Panc1 (cell line): Measurements from ENCODE around the gene SYTL5. TPM values are rescaled to one million over a fixed set of nuclear protein-coding genes. Genes with fewer than 3 reads are reported as not detected.

Experiments used
- ATAC-seq: fragments of 200-7000 bp; cut with Tn5 transposase; 2 replicates; pipeline ENCODE4 v1.9.1; 2020; ENCODE audit warnings: mild to moderate bottlenecking, moderate library complexity
- BruUV-seq: library from RNA; stranded (reverse); fragments of 400-500 nt; replicated peaks from 2 replicates; lab custom pipeline; 2021; lab: Mats Ljungman, UMichigan
- CTCF ChIA-PET: fragments of 300-600 bp; sonication (Branson Sonifier 250); formaldehyde crosslinking; loops from one replicate; lab custom pipeline; 2022; ENCODE audit warnings: antibody characterized with exemption; lab: Charles Lee
- POLR2A ChIA-PET: fragments of 300-600 bp; sonication (Branson Sonifier 250); formaldehyde crosslinking; loops from one replicate; lab custom pipeline; 2022; ENCODE audit warnings: antibody characterized with exemption; lab: Charles Lee
- DNase-seq: peaks from one replicate; pipeline ENCODE4 v3.0.0-alpha.2; 2010; ENCODE audit warnings: low read depth, low spot score
- H3K27ac ChIP-seq: 2 replicates; pipeline ENCODE4 v1.5.1; 2011; ENCODE audit warnings: mild to moderate bottlenecking, low read length, inconsistent platforms
- H3K27me3 ChIP-seq: fragments of 200-500 bp; sonication (Bioruptor generic); 2 replicates; pipeline ENCODE4 v1.6.0; 2014; ENCODE audit warnings: low read length, inconsistent platforms; ENCODE audit not compliant: control insufficient read depth, insufficient read depth
- H3K36me3 ChIP-seq: fragments of 200-500 bp; sonication (Bioruptor generic); 2 replicates; pipeline ENCODE4 v1.5.1; 2014; ENCODE audit warnings: inconsistent platforms, mild to moderate bottlenecking, low read length, moderate library complexity; ENCODE audit not compliant: control insufficient read depth, insufficient read depth
- H3K4me1 ChIP-seq: 2 replicates; pipeline ENCODE4 v1.5.1; 2011; ENCODE audit warnings: inconsistent platforms, mild to moderate bottlenecking, low read length, moderate library complexity; ENCODE audit not compliant: control insufficient read depth, insufficient read depth
- H3K4me3 ChIP-seq, 2 experiments: 2 replicates each; pipeline ENCODE4 v1.5.1; 2011 to 2012; ENCODE audit warnings: low read depth in 2 of 2, low read length in 2 of 2, mild to moderate bottlenecking in 2 of 2, inconsistent platforms in 1 of 2, moderate library complexity in 1 of 2
- H3K9me3 ChIP-seq: fragments of 200-500 bp; sonication (Bioruptor generic); 2 replicates; pipeline ENCODE4 v1.5.1; 2014; ENCODE audit warnings: low read depth, mild to moderate bottlenecking, inconsistent platforms, low read length, moderate library complexity; ENCODE audit not compliant: control insufficient read depth, insufficient read depth
- CTCF ChIP-seq: fragments of 450-650 bp; IDR thresholded peaks from 2 replicates; pipeline ENCODE4 v1.5.1; 2017; ENCODE audit warnings: mild to moderate bottlenecking
- POLR2AphosphoS5 ChIP-seq: IDR thresholded peaks from 2 replicates; pipeline ENCODE4 v1.6.1; 2012; ENCODE audit warnings: mild to moderate bottlenecking, low read depth, low read length, moderate library complexity
- REST ChIP-seq, 2 experiments: IDR thresholded peaks; 2 replicates each; pipeline ENCODE4 v1.6.1; 2011 to 2012; ENCODE audit warnings: low read depth in 2 of 2, control low read depth in 1 of 2, low read length in 1 of 2, mild to moderate bottlenecking in 1 of 2, moderate library complexity in 1 of 2; ENCODE audit not compliant: insufficient read depth in 1 of 2
- SIN3A ChIP-seq: IDR thresholded peaks from 2 replicates; pipeline ENCODE4 v1.6.1; 2012; ENCODE audit warnings: low read depth, mild to moderate bottlenecking, low read length, moderate library complexity, borderline replicate concordance; ENCODE audit not compliant: insufficient read depth
- TCF7L2 ChIP-seq: IDR thresholded peaks from 2 replicates; pipeline ENCODE4 v1.6.1; 2011; ENCODE audit warnings: mild to moderate bottlenecking, low read depth, low read length, inconsistent platforms
- in situ Hi-C: cut with HindIII; loops from 2 replicates; pipeline ENCODE4 v1.10.0; 2016; ENCODE audit warnings: low sequenced_read_pairs, low pct_unique_long_range_greater_than_20kb
- intact Hi-C: fragments of 100-400 bp; cut with micrococcal nuclease; formaldehyde crosslinking; loops from one replicate; pipeline ENCODE4 v1.10.0; 2022; ENCODE audit not compliant: unreplicated experiment
- total RNA-seq: library from RNA; stranded (reverse); gene quantifications from one replicate; pipeline ENCODE4 v1.2.1, GENCODE V29; 2021; ENCODE audit not compliant: unreplicated experiment

Gene SYTL5
- total RNA-seq, 1 experiment from 2014 or later = 0.08 TPM

GRCh38 chrX:38172596-38172995, 166.2 kb downstream of the SYTL5 start:
- intact Hi-C loops (no loop called here), in situ Hi-C loops (no loop called here)
- Histone ChIP-seq H3K27me3 (no peaks in the 10 kb centered on the region), H3K27ac (no peak overlapping the region), H3K36me3 (no peaks in the 10 kb centered on the region), H3K4me3 (no peak overlapping the region), H3K4me1 (no peaks in the 10 kb centered on the region), H3K9me3 (no peaks in the 10 kb centered on the region)
- POLR2A ChIA-PET = no interaction called here
- ATAC-seq = no peak
- CTCF ChIA-PET = no interaction called here
- BruUV-seq = no TSS peak
- TF ChIP-seq SIN3A = no peak
- TF ChIP-seq TCF7L2 = no peak
- no peak for TF ChIP-seq POLR2AphosphoS5
- TF ChIP-seq CTCF = no peak
- TF ChIP-seq REST (IDR thresholded peaks at IDR 0.05; ENCODE audit: insufficient read depth in 1 of 2, low read depth in 2 of 2, low read length in 1 of 2) = no peak
- DNase-seq = no peak

- DNase-seq (no peak), ATAC-seq (peak; percentile 82)
- Histone ChIP-seq H3K9me3 (no peaks in the 10 kb centered on the region), H3K4me1 (no peaks in the 10 kb centered on the region), H3K4me3 (no peak overlapping the region), H3K36me3 (no peaks in the 10 kb centered on the region), H3K27ac (no peak overlapping the region), H3K27me3 (no peaks in the 10 kb centered on the region)
- POLR2A ChIA-PET = no interaction called here
- intact Hi-C loops (loop anchor here (5.0 kb wide), 1 partner anchor 428 kb away; no protein-coding TSS in a partner anchor), in situ Hi-C loops (no loop called here)
- CTCF ChIA-PET = no interaction called here
- no TSS peak for BruUV-seq
- TF ChIP-seq CTCF (peak; percentile 74), TCF7L2 (no peak)
Measured at GRCh38 chrX:38175139-38175538, 168.8 kb downstream of the SYTL5 start.
